GM23338 (cell line): ENCODE results near the gene RNF34. TPM values are rescaled to one million over a fixed set of nuclear protein-coding genes. Genes with fewer than 3 reads are reported as not detected.

Experiments used
- ATAC-seq: fragments of 200-7000 bp; cut with Tn5 transposase; 3 replicates; pipeline ENCODE4 v1.9.1; 2020
- DNase-seq: peaks from one replicate; pipeline ENCODE4 v3.0.0-alpha.2; 2015; ENCODE audit warnings: low spot score
- H2AFZ ChIP-seq: fragments of 200-600 bp; sonication (generic); 2 replicates; pipeline ENCODE4 v1.8.0; 2016; ENCODE audit warnings: antibody characterized with exemption, mild to moderate bottlenecking, moderate library complexity
- H3F3A ChIP-seq: fragments of 200-600 bp; sonication (generic); replicated peaks from 2 replicates; pipeline ENCODE4 v1.8.0; 2017; ENCODE audit warnings: antibody characterized with exemption, mixed run types, low read depth
- H3K27ac ChIP-seq: fragments of 200-600 bp; sonication (generic); 2 replicates; pipeline ENCODE4 v1.6.1; 2016; ENCODE audit warnings: low read depth
- H3K27me3 ChIP-seq: fragments of 200-600 bp; sonication (generic); 2 replicates; pipeline ENCODE4 v1.8.0; 2016; ENCODE audit warnings: mild to moderate bottlenecking, mixed run types, moderate library complexity; ENCODE audit not compliant: insufficient read depth
- H3K36me3 ChIP-seq: fragments of 200-600 bp; sonication (generic); 2 replicates; pipeline ENCODE4 v1.8.0; 2016; ENCODE audit warnings: mild to moderate bottlenecking; ENCODE audit not compliant: insufficient read depth
- H3K4me1 ChIP-seq: fragments of 200-600 bp; sonication (generic); 2 replicates; pipeline ENCODE4 v1.8.0; 2016; ENCODE audit warnings: mild to moderate bottlenecking, moderate library complexity; ENCODE audit not compliant: insufficient read depth
- H3K4me2 ChIP-seq: fragments of 200-600 bp; sonication (generic); 2 replicates; pipeline ENCODE4 v1.7.1; 2017; ENCODE audit warnings: mixed run types
- H3K4me3 ChIP-seq: fragments of 200-600 bp; sonication (generic); 2 replicates; pipeline ENCODE4 v1.6.1; 2016; ENCODE audit warnings: mixed run types
- H3K79me2 ChIP-seq: fragments of 200-600 bp; sonication (generic); replicated peaks from 2 replicates; pipeline ENCODE4 v1.8.0; 2017; ENCODE audit warnings: mild to moderate bottlenecking; ENCODE audit not compliant: insufficient read depth
- H3K9me2 ChIP-seq: fragments of 200-600 bp; sonication (generic); 2 replicates; pipeline ENCODE4 v1.8.0; 2017; ENCODE audit not compliant: insufficient read depth
- H4K20me1 ChIP-seq: fragments of 200-600 bp; sonication (generic); replicated peaks from 2 replicates; pipeline ENCODE4 v1.8.0; 2017; ENCODE audit warnings: mild to moderate bottlenecking; ENCODE audit not compliant: insufficient read depth
- H3K27ac Mint-ChIP-seq: 2 replicates; pipeline ENCODE4 v1.8.0; 2020; ENCODE audit warnings: inconsistent platforms, mild to moderate bottlenecking, moderate library complexity, mixed read lengths
- H3K27me3 Mint-ChIP-seq: 3 replicates; pipeline ENCODE4 v1.8.0; 2022; ENCODE audit warnings: low read depth, mild to moderate bottlenecking, moderate library complexity, mixed read lengths, inconsistent platforms; ENCODE audit not compliant: insufficient read depth, poor library complexity
- H3K36me3 Mint-ChIP-seq: 3 replicates; pipeline ENCODE4 v1.8.0; 2021; ENCODE audit warnings: low read depth, mild to moderate bottlenecking, inconsistent platforms, moderate library complexity, mixed read lengths
- H3K4me1 Mint-ChIP-seq: 3 replicates; pipeline ENCODE4 v1.8.0; 2020; ENCODE audit warnings: mild to moderate bottlenecking, inconsistent platforms, mixed read lengths
- H3K4me3 Mint-ChIP-seq: 3 replicates; pipeline ENCODE4 v1.8.0; 2021; ENCODE audit warnings: moderate library complexity, mild to moderate bottlenecking, inconsistent platforms, mixed read lengths
- H3K9me3 Mint-ChIP-seq: 3 replicates; pipeline ENCODE4 v1.8.0; 2020; ENCODE audit warnings: moderate library complexity, mild to moderate bottlenecking, inconsistent platforms, mixed read lengths
- CREB1 ChIP-seq: fragments of 250-450 bp; sonication (Bioruptor Pico); IDR thresholded peaks from 2 replicates; pipeline ENCODE4 v1.5.0; 2020; ENCODE audit warnings: low read depth, mild to moderate bottlenecking, moderate library complexity
- CTCF ChIP-seq, 2 experiments: fragments of 200-600 bp in 1 of 2; sonication (generic) in 1 of 2; conservative IDR thresholded peaks; 2 replicates each; pipeline versions ENCODE4 v1.5.1 to v1.6.1; 2016 to 2017; ENCODE audit warnings: antibody characterized with exemption in 2 of 2, low read depth in 2 of 2, mild to moderate bottlenecking in 2 of 2, moderate library complexity in 1 of 2
- ETS1 ChIP-seq: IDR thresholded peaks from 2 replicates; pipeline ENCODE4 v1.6.1; 2016; ENCODE audit warnings: antibody characterized with exemption
- EZH2 ChIP-seq: fragments of 200-600 bp; sonication (generic); IDR thresholded peaks from one replicate; pipeline ENCODE4 v1.8.0; 2017; ENCODE audit warnings: antibody characterized with exemption, mild to moderate bottlenecking, low read depth; ENCODE audit not compliant: unreplicated experiment
- EZH2phosphoT487 ChIP-seq: fragments of 200-600 bp; sonication (generic); IDR thresholded peaks from one replicate; pipeline ENCODE4 v1.8.1; 2018; ENCODE audit warnings: antibody characterized with exemption; ENCODE audit not compliant: unreplicated experiment
- JUNB ChIP-seq: IDR thresholded peaks from one replicate; pipeline ENCODE4 v1.6.1; 2016; ENCODE audit warnings: antibody characterized with exemption; ENCODE audit not compliant: unreplicated experiment
- NANOG ChIP-seq: IDR thresholded peaks from 2 replicates; pipeline ENCODE4 v1.6.1; 2016; ENCODE audit warnings: antibody characterized with exemption, borderline replicate concordance
- POLR2AphosphoS5 ChIP-seq: IDR thresholded peaks from 2 replicates; pipeline ENCODE4 v1.6.1; 2016; ENCODE audit warnings: antibody characterized with exemption, low read depth
- REST ChIP-seq: IDR thresholded peaks from one replicate; pipeline ENCODE4 v1.6.1; 2018; ENCODE audit warnings: antibody characterized with exemption; ENCODE audit not compliant: unreplicated experiment
- STAT1 ChIP-seq: IDR thresholded peaks from one replicate; pipeline ENCODE4 v1.6.1; 2016; ENCODE audit warnings: antibody characterized with exemption; ENCODE audit not compliant: unreplicated experiment
- ZNF114 ChIP-seq: fragments of 250-450 bp; sonication (Bioruptor Pico); IDR thresholded peaks from 2 replicates; pipeline ENCODE4 v1.5.0; 2020; ENCODE audit warnings: mild to moderate bottlenecking, moderate library complexity
- ZNF331 ChIP-seq: fragments of 250-450 bp; sonication (Bioruptor Pico); IDR thresholded peaks from 2 replicates; pipeline ENCODE4 v1.5.0; 2020; ENCODE audit warnings: low read depth, mild to moderate bottlenecking, moderate library complexity
- ZNF462 ChIP-seq: fragments of 250-450 bp; sonication (Bioruptor Pico); IDR thresholded peaks from 2 replicates; pipeline ENCODE4 v1.5.0; 2020; ENCODE audit warnings: mild to moderate bottlenecking, moderate library complexity
- polyA plus RNA-seq: library from polyadenylated mRNA; unstranded; fragments of >200 nt; fragmentation: Nextera tagmentation; extraction: Ambion mirVana; gene quantifications from 2 replicates; pipeline ENCODE4 v1.2.1, GENCODE V29; 2016
- total RNA-seq: library from RNA; depleted of rRNA; stranded (reverse); fragments of >200 nt; shearing (Covaris generic); gene quantifications from 2 replicates; pipeline ENCODE4 v1.2.3, GENCODE V29; 2014

Gene RNF34
- total and polyA plus RNA-seq, 2 experiments from 2014 or later: 47.2 to 63.3 TPM

GRCh38 chr12:121439715-121440114 lies 39.8 kb downstream of the RNF34 start:
- ATAC-seq: no peak
- H3K27me3 Mint-ChIP-seq: peaks cover 19% of the 10 kb centered on the region

More at GRCh38 chr12:121439715-121440114, 39.8 kb downstream of the RNF34 start:
- no peak for DNase-seq
- Mint-ChIP-seq H3K4me3 (no peak overlapping the region), H3K27ac (no peak overlapping the region), H3K9me3 (no peaks in the 10 kb centered on the region; the same call in 1 of the 3 replicates), H3K36me3 (peaks cover 89% of the 10 kb centered on the region), H3K4me1 (peaks cover 5% of the 10 kb centered on the region; the same call in 2 of the 3 replicates)
- H2AFZ ChIP-seq: no peak overlapping the region
- no peaks in the 10 kb centered on the region for H3K27me3 ChIP-seq
- peaks cover 9% of the 10 kb centered on the region; the same call in 1 of the 2 replicates for H3F3A ChIP-seq
- H3K79me2 ChIP-seq: peaks cover 9% of the 10 kb centered on the region
- no peak overlapping the region for H3K27ac ChIP-seq
- H3K4me1 ChIP-seq: no peaks in the 10 kb centered on the region
- H3K4me2 ChIP-seq: no peak overlapping the region
- no peak overlapping the region for H3K4me3 ChIP-seq
- peaks cover 6% of the 10 kb centered on the region; the same call in 1 of the 2 replicates for H4K20me1 ChIP-seq
- peaks cover 39% of the 10 kb centered on the region; the same call in 1 of the 2 replicates for H3K36me3 ChIP-seq
- H3K9me2 ChIP-seq: no peaks in the 10 kb centered on the region
- TF ChIP-seq STAT1 (no peak), CREB1 (no peak), ZNF114 (CRISPR knock-in tag) (no peak), REST (no peak), CTCF (conservative IDR thresholded peaks at IDR 0.05; ENCODE audit: low read depth in 2 of 2) (no peak), ZNF462 (CRISPR knock-in tag) (no peak), ETS1 (no peak), JUNB (no peak), ZNF331 (CRISPR knock-in tag) (no peak), NANOG (no peak), EZH2 (no peak), EZH2phosphoT487 (no peak), POLR2AphosphoS5 (no peak)
